DOHH2 (cell line): ENCODE data around the gene CMTR1.

Source experiments
- CTCF ChIP-seq: fragments of 200-600 bp; sonication (generic); IDR thresholded peaks from one replicate; pipeline ENCODE4 v1.5.1; 2014; ENCODE audit warnings: antibody characterized with exemption, mild to moderate bottlenecking, low read depth, low read length; ENCODE audit not compliant: poor library complexity, severe bottlenecking
- EZH2phosphoT487 ChIP-seq: fragments of 200-600 bp; sonication (generic); IDR thresholded peaks from 2 replicates; pipeline ENCODE4 v1.6.1; 2017; ENCODE audit warnings: borderline replicate concordance, mild to moderate bottlenecking, antibody characterized with exemption, low read length, moderate library complexity, mixed read lengths

- TF ChIP-seq CTCF, result no peak
- TF ChIP-seq EZH2phosphoT487, result no peak
Measured at GRCh38 chr6:37500294-37500608, 67.2 kb downstream of the CMTR1 start.
